GM23338 (cell line): ENCODE measurements around the gene SLC16A5. TPM values are rescaled to one million over a fixed set of nuclear protein-coding genes. Genes with fewer than 3 reads are reported as not detected.

Experiments
- ATAC-seq: fragments of 200-7000 bp; cut with Tn5 transposase; 3 replicates; pipeline ENCODE4 v1.9.1; 2020
- DNase-seq: peaks from one replicate; pipeline ENCODE4 v3.0.0-alpha.2; 2015; ENCODE audit warnings: low spot score
- H2AFZ ChIP-seq: fragments of 200-600 bp; sonication (generic); 2 replicates; pipeline ENCODE4 v1.8.0; 2016; ENCODE audit warnings: antibody characterized with exemption, mild to moderate bottlenecking, moderate library complexity
- H3F3A ChIP-seq: fragments of 200-600 bp; sonication (generic); replicated peaks from 2 replicates; pipeline ENCODE4 v1.8.0; 2017; ENCODE audit warnings: antibody characterized with exemption, mixed run types, low read depth
- H3K27ac ChIP-seq: fragments of 200-600 bp; sonication (generic); 2 replicates; pipeline ENCODE4 v1.6.1; 2016; ENCODE audit warnings: low read depth
- H3K27me3 ChIP-seq: fragments of 200-600 bp; sonication (generic); 2 replicates; pipeline ENCODE4 v1.8.0; 2016; ENCODE audit warnings: mild to moderate bottlenecking, mixed run types, moderate library complexity; ENCODE audit not compliant: insufficient read depth
- H3K36me3 ChIP-seq: fragments of 200-600 bp; sonication (generic); 2 replicates; pipeline ENCODE4 v1.8.0; 2016; ENCODE audit warnings: mild to moderate bottlenecking; ENCODE audit not compliant: insufficient read depth
- H3K4me1 ChIP-seq: fragments of 200-600 bp; sonication (generic); 2 replicates; pipeline ENCODE4 v1.8.0; 2016; ENCODE audit warnings: mild to moderate bottlenecking, moderate library complexity; ENCODE audit not compliant: insufficient read depth
- H3K4me2 ChIP-seq: fragments of 200-600 bp; sonication (generic); 2 replicates; pipeline ENCODE4 v1.7.1; 2017; ENCODE audit warnings: mixed run types
- H3K4me3 ChIP-seq: fragments of 200-600 bp; sonication (generic); 2 replicates; pipeline ENCODE4 v1.6.1; 2016; ENCODE audit warnings: mixed run types
- H3K79me2 ChIP-seq: fragments of 200-600 bp; sonication (generic); replicated peaks from 2 replicates; pipeline ENCODE4 v1.8.0; 2017; ENCODE audit warnings: mild to moderate bottlenecking; ENCODE audit not compliant: insufficient read depth
- H3K9me2 ChIP-seq: fragments of 200-600 bp; sonication (generic); 2 replicates; pipeline ENCODE4 v1.8.0; 2017; ENCODE audit not compliant: insufficient read depth
- H4K20me1 ChIP-seq: fragments of 200-600 bp; sonication (generic); replicated peaks from 2 replicates; pipeline ENCODE4 v1.8.0; 2017; ENCODE audit warnings: mild to moderate bottlenecking; ENCODE audit not compliant: insufficient read depth
- H3K27ac Mint-ChIP-seq: 2 replicates; pipeline ENCODE4 v1.8.0; 2020; ENCODE audit warnings: inconsistent platforms, mild to moderate bottlenecking, moderate library complexity, mixed read lengths
- H3K27me3 Mint-ChIP-seq: 3 replicates; pipeline ENCODE4 v1.8.0; 2022; ENCODE audit warnings: low read depth, mild to moderate bottlenecking, moderate library complexity, mixed read lengths, inconsistent platforms; ENCODE audit not compliant: insufficient read depth, poor library complexity
- H3K36me3 Mint-ChIP-seq: 3 replicates; pipeline ENCODE4 v1.8.0; 2021; ENCODE audit warnings: low read depth, mild to moderate bottlenecking, inconsistent platforms, moderate library complexity, mixed read lengths
- H3K4me1 Mint-ChIP-seq: 3 replicates; pipeline ENCODE4 v1.8.0; 2020; ENCODE audit warnings: mild to moderate bottlenecking, inconsistent platforms, mixed read lengths
- H3K4me3 Mint-ChIP-seq: 3 replicates; pipeline ENCODE4 v1.8.0; 2021; ENCODE audit warnings: moderate library complexity, mild to moderate bottlenecking, inconsistent platforms, mixed read lengths
- H3K9me3 Mint-ChIP-seq: 3 replicates; pipeline ENCODE4 v1.8.0; 2020; ENCODE audit warnings: moderate library complexity, mild to moderate bottlenecking, inconsistent platforms, mixed read lengths
- CREB1 ChIP-seq: fragments of 250-450 bp; sonication (Bioruptor Pico); IDR thresholded peaks from 2 replicates; pipeline ENCODE4 v1.5.0; 2020; ENCODE audit warnings: low read depth, mild to moderate bottlenecking, moderate library complexity
- CTCF ChIP-seq, 2 experiments: fragments of 200-600 bp in 1 of 2; sonication (generic) in 1 of 2; conservative IDR thresholded peaks; 2 replicates each; pipeline versions ENCODE4 v1.5.1 to v1.6.1; 2016 to 2017; ENCODE audit warnings: antibody characterized with exemption in 2 of 2, low read depth in 2 of 2, mild to moderate bottlenecking in 2 of 2, moderate library complexity in 1 of 2
- NANOG ChIP-seq: IDR thresholded peaks from 2 replicates; pipeline ENCODE4 v1.6.1; 2016; ENCODE audit warnings: antibody characterized with exemption, borderline replicate concordance
- ZNF114 ChIP-seq: fragments of 250-450 bp; sonication (Bioruptor Pico); IDR thresholded peaks from 2 replicates; pipeline ENCODE4 v1.5.0; 2020; ENCODE audit warnings: mild to moderate bottlenecking, moderate library complexity
- polyA plus RNA-seq: library from polyadenylated mRNA; unstranded; fragments of >200 nt; fragmentation: Nextera tagmentation; extraction: Ambion mirVana; gene quantifications from 2 replicates; pipeline ENCODE4 v1.2.1, GENCODE V29; 2016
- total RNA-seq: library from RNA; depleted of rRNA; stranded (reverse); fragments of >200 nt; shearing (Covaris generic); gene quantifications from 2 replicates; pipeline ENCODE4 v1.2.3, GENCODE V29; 2014
- TF ChIP-seq, protein P1 (sequence below): fragments of 250-450 bp; sonication (Bioruptor Pico); IDR thresholded peaks from 2 replicates; pipeline ENCODE4 v1.5.0; 2020; ENCODE audit warnings: mild to moderate bottlenecking, moderate library complexity

SLC16A5 gene
- total and polyA plus RNA-seq, 2 experiments from 2014 or later, result 7.3 to 40.0 TPM

GRCh38 chr17:75124041-75124818 lies 36.5 kb downstream of the SLC16A5 start:
- Histone ChIP-seq H3K4me3 (no peak overlapping the region), H3K27ac (no peak overlapping the region), H3K27me3 (no peaks in the 10 kb centered on the region), H2AFZ (no peak overlapping the region), H3K9me2 (0 out of 2 replicates have a peak, but pooled peaks cover 4% of the 10 kb centered on the region), H3K4me1 (no peaks in the 10 kb centered on the region), H3K4me2 (no peak overlapping the region), H3F3A (peaks cover 15% of the 10 kb centered on the region), H3K79me2 (no peaks in the 10 kb centered on the region), H3K36me3 (no peaks in the 10 kb centered on the region), H4K20me1 (no peaks in the 10 kb centered on the region; the same call in 1 of the 2 replicates)
- Mint-ChIP-seq H3K27ac (no peak overlapping the region), H3K9me3 (no peaks in the 10 kb centered on the region; the same call in 2 of the 3 replicates), H3K4me1 (peaks cover 6% of the 10 kb centered on the region), H3K36me3 (peaks cover 13% of the 10 kb centered on the region), H3K27me3 (peaks cover 9% of the 10 kb centered on the region), H3K4me3 (no peak overlapping the region)
- no peak for DNase-seq
- ATAC-seq, result no peak
- TF ChIP-seq, protein P1, sequence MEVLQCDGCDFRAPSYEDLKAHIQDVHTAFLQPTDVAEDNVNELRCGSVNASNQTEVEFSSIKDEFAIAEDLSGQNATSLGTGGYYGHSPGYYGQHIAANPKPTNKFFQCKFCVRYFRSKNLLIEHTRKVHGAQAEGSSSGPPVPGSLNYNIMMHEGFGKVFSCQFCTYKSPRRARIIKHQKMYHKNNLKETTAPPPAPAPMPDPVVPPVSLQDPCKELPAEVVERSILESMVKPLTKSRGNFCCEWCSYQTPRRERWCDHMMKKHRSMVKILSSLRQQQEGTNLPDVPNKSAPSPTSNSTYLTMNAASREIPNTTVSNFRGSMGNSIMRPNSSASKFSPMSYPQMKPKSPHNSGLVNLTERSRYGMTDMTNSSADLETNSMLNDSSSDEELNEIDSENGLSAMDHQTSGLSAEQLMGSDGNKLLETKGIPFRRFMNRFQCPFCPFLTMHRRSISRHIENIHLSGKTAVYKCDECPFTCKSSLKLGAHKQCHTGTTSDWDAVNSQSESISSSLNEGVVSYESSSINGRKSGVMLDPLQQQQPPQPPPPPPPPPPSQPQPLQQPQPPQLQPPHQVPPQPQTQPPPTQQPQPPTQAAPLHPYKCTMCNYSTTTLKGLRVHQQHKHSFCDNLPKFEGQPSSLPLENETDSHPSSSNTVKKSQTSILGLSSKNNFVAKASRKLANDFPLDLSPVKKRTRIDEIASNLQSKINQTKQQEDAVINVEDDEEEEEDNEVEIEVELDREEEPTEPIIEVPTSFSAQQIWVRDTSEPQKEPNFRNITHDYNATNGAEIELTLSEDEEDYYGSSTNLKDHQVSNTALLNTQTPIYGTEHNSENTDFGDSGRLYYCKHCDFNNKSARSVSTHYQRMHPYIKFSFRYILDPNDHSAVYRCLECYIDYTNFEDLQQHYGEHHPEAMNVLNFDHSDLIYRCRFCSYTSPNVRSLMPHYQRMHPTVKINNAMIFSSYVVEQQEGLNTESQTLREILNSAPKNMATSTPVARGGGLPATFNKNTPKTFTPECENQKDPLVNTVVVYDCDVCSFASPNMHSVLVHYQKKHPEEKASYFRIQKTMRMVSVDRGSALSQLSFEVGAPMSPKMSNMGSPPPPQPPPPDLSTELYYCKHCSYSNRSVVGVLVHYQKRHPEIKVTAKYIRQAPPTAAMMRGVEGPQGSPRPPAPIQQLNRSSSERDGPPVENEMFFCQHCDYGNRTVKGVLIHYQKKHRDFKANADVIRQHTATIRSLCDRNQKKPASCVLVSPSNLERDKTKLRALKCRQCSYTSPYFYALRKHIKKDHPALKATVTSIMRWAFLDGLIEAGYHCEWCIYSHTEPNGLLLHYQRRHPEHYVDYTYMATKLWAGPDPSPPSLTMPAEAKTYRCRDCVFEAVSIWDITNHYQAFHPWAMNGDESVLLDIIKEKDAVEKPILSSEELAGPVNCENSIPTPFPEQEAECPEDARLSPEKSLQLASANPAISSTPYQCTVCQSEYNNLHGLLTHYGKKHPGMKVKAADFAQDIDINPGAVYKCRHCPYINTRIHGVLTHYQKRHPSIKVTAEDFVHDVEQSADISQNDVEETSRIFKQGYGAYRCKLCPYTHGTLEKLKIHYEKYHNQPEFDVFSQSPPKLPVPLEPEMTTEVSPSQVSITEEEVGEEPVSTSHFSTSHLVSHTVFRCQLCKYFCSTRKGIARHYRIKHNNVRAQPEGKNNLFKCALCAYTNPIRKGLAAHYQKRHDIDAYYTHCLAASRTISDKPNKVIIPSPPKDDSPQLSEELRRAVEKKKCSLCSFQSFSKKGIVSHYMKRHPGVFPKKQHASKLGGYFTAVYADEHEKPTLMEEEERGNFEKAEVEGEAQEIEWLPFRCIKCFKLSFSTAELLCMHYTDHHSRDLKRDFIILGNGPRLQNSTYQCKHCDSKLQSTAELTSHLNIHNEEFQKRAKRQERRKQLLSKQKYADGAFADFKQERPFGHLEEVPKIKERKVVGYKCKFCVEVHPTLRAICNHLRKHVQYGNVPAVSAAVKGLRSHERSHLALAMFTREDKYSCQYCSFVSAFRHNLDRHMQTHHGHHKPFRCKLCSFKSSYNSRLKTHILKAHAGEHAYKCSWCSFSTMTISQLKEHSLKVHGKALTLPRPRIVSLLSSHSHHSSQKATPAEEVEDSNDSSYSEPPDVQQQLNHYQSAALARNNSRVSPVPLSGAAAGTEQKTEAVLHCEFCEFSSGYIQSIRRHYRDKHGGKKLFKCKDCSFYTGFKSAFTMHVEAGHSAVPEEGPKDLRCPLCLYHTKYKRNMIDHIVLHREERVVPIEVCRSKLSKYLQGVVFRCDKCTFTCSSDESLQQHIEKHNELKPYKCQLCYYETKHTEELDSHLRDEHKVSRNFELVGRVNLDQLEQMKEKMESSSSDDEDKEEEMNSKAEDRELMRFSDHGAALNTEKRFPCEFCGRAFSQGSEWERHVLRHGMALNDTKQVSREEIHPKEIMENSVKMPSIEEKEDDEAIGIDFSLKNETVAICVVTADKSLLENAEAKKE, result no peak
- TF ChIP-seq ZNF114 (CRISPR knock-in tag), result no peak
- TF ChIP-seq CREB1 (CRISPR knock-in tag), result no peak
- no peak for TF ChIP-seq NANOG
- peak in 1 of 2 experiments; percentile 30; a peak in 2 of 4 replicates for TF ChIP-seq CTCF (conservative IDR thresholded peaks at IDR 0.05; ENCODE audit: low read depth in 2 of 2)
